ENCODE results near the gene RFC2. TPM values are rescaled to one million over a fixed set of nuclear protein-coding genes. Genes with fewer than 3 reads are reported as not detected.

Gene RFC2
- total RNA-seq, 4 donors from 2014 or later: 8.2 to 15.2 (median 12.7) TPM

DNA sequence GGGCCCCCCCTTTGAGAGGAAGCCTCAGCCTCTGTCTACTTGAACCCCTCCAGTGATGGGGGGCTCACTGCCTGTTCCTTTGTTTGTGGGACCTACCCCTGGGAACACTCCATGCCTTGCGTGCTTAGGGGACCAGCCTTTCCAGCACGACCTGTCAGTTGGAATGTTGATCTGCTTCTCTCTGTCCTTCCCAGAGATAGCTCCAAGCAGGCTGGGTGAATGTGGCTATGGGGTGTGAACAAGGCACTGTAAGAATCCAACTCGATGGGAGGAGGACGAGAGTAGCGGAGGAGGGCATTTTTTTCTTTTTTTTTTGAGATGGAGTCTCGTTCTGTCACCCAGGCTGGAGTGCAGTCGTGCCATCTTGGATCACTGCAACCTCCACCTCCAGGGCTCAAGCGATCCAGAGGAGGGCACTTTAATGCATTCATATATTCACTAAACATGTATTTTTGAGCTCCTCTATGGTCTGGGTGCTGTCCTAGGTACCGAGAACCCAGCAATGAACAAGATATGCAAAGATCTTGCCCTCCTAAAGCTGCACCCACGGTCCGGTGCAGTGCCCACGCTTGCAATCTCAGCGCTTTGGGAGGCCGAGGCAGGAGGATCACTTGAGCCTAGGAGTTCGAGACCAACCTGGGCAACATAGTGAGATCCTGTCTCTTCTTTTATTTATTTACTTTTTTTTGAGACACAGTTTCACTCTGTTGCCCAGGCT lies 43.5 kb upstream of the RFC2 start:
- H3K27me3 ChIP-seq: no peaks in the 10 kb centered on the region
- H3K36me3 ChIP-seq: no peaks in the 10 kb centered on the region
- intact Hi-C loops (cut with DNase I; ENCODE audit: low total_unique reads): loop anchor here (10.0 kb wide), 1 partner anchor 97 kb away; no protein-coding TSS in a partner anchor
- no peaks in the 10 kb centered on the region for H3K9me3 ChIP-seq
- in situ Hi-C loops (cut with MboI; ENCODE audit: low sequenced_read_pairs in 4 of 4): no loop called here
- ATAC-seq: no peak
- peaks cover 3% of the 10 kb centered on the region in 2 donors for H3K4me1 ChIP-seq
- TF ChIP-seq, protein P1, sequence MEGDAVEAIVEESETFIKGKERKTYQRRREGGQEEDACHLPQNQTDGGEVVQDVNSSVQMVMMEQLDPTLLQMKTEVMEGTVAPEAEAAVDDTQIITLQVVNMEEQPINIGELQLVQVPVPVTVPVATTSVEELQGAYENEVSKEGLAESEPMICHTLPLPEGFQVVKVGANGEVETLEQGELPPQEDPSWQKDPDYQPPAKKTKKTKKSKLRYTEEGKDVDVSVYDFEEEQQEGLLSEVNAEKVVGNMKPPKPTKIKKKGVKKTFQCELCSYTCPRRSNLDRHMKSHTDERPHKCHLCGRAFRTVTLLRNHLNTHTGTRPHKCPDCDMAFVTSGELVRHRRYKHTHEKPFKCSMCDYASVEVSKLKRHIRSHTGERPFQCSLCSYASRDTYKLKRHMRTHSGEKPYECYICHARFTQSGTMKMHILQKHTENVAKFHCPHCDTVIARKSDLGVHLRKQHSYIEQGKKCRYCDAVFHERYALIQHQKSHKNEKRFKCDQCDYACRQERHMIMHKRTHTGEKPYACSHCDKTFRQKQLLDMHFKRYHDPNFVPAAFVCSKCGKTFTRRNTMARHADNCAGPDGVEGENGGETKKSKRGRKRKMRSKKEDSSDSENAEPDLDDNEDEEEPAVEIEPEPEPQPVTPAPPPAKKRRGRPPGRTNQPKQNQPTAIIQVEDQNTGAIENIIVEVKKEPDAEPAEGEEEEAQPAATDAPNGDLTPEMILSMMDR (IDR thresholded peaks at IDR 0.05 in 4 of 5, conservative IDR thresholded peaks at IDR 0.05 in 1 of 5): no peak
- TF ChIP-seq POLR2A (IDR thresholded peaks at IDR 0.05): no peak
- no peak overlapping the region for H3K4me3 ChIP-seq
- DNase-seq: no peak
- no peak overlapping the region for H3K27ac ChIP-seq

DNA sequence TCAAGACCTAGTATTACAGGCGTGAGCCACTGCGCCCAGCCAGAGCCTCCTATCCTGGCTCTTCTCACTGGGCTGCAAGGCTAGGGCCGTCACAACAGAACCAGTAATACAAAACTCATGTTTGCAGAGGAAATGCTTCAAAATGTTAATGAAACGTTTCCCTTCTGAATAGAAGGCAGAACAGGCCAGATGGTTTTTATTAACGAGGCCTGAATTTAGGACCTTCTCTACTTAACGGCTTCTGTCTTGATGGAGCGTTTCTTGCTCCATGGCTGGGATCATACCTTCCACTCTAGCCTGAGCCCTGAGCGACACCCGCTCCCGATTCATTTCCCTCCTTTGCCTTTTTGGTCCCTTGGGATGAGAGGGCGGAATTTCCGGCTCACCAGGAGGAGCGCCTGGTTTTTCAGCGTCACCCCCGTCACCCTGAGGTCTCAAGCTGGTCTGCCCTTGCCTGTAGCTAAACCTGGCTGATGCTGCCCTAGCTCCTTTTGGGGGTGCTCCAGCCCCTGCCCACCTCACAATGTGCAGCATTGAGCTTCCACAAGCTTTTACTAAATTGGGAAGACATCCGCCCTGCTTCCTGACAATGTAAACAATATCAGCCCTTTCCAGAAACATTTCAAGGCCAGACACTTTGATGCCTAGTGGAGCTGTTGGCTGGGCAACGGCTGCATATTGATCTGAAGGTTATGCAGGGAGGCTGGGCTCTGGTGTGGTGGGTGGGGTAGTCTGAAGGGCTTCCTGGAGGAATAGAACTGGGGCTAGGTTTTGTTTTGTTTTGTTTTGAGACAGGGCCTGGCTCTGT lies 40.2 kb upstream of the RFC2 start:
- in situ Hi-C loops (cut with MboI; ENCODE audit: low sequenced_read_pairs in 4 of 4): no loop called here
- H3K4me1 ChIP-seq: peaks cover 3 to 9% of the 10 kb centered on the region in 2 donors
- ATAC-seq: peak in 1 of 2 donors; percentile 6
- TF ChIP-seq, protein P1 (IDR thresholded peaks at IDR 0.05 in 4 of 5, conservative IDR thresholded peaks at IDR 0.05 in 1 of 5): no peak
- TF ChIP-seq POLR2A (IDR thresholded peaks at IDR 0.05): no peak
- H3K36me3 ChIP-seq: no peaks in the 10 kb centered on the region
- no peaks in the 10 kb centered on the region for H3K27me3 ChIP-seq
- no peak for DNase-seq
- intact Hi-C loops (cut with DNase I; ENCODE audit: low total_unique reads): loop anchor here (10.0 kb wide), 1 partner anchor 100 kb away; no protein-coding TSS in a partner anchor
- no peak overlapping the region for H3K4me3 ChIP-seq
- H3K27ac ChIP-seq: peak overlapping the region; percentile 37 to 59 (median 58)
- H3K9me3 ChIP-seq: no peaks in the 10 kb centered on the region

DNA sequence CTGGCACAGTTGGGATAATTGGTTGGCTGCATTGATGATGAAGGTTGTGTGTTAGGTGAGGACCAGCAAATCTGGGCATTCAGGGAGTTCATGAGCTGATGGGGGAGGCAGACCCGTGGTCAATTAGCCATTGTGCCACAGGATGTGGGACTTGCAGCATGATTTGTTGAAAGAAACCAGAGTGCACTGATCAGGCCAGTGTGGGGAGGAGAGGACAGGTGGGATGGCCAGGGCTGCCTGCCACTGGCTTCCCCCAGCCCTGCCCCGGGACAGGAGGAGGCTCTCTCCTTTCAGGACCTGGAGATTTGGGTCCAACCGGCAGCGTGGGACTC lies 39.3 kb upstream of the RFC2 start:
- Histone ChIP-seq H3K36me3 (no peaks in the 10 kb centered on the region), H3K4me3 (no peak overlapping the region), H3K27ac (peak overlapping the region in 2 of 4 donors; percentile 56 to 59), H3K27me3 (no peaks in the 10 kb centered on the region), H3K4me1 (peaks cover 3 to 13% of the 10 kb centered on the region in 2 donors), H3K9me3 (no peaks in the 10 kb centered on the region)
- ATAC-seq (no peak), DNase-seq (no peak)
- in situ Hi-C loops (cut with MboI; ENCODE audit: low sequenced_read_pairs in 4 of 4): no loop called here
- intact Hi-C loops (cut with DNase I; ENCODE audit: low total_unique reads): loop anchor here (10.0 kb wide), 1 partner anchor 101 kb away; no protein-coding TSS in a partner anchor
- no peak for TF ChIP-seq POLR2A (IDR thresholded peaks at IDR 0.05)
- TF ChIP-seq, protein P1 (IDR thresholded peaks at IDR 0.05 in 4 of 5, conservative IDR thresholded peaks at IDR 0.05 in 1 of 5): no peak

DNA sequence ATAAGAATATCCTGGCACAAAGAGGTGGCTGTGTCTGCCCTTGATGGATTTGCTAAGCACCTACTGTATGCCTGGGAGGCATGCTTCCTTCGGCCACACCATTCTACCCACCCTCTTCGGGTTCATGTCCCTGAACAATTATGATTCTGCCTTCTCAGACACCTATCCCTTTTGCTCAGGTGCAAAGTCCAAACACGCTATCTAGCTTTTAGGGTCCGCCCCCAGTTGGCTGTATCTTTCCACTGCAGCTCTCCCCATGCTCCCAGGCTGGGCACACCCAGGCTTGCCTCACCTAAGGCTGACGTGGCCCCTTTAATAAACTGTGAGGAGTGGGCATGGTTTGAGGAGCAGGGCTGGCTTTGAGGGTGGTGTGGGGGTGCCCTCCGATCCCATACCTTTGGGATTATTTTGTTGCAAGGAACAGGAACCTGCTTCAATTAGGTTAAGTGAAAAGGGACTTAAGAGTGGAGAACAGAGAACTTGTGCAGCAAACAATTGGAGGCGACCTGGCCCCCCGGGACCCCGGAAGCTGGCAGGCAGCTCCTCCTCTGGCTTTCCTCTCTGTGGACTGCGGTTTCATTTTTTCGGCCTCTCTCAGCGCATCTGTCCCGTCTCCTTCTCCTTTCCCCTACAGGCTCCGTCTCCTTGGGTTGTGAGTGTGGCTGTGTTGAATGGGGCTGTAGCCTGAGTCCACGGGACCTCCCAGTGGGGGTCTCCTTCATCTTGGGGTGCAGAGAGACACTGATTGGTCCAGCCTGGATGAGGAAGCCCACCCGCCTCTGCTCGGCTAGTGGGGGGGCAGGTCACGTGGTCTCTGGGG lies 38.8 kb upstream of the RFC2 start:
- TF ChIP-seq, protein P1 (IDR thresholded peaks at IDR 0.05 in 4 of 5, conservative IDR thresholded peaks at IDR 0.05 in 1 of 5): no peak
- no peak for TF ChIP-seq POLR2A (IDR thresholded peaks at IDR 0.05)
- Histone ChIP-seq H3K9me3 (no peaks in the 10 kb centered on the region), H3K36me3 (no peaks in the 10 kb centered on the region), H3K27me3 (no peaks in the 10 kb centered on the region), H3K27ac (no peak overlapping the region), H3K4me3 (no peak overlapping the region), H3K4me1 (peaks cover 7 to 19% of the 10 kb centered on the region in 2 donors)
- DNase-seq: no peak
- intact Hi-C loops (cut with DNase I; ENCODE audit: low total_unique reads): loop anchor here (10.0 kb wide), 1 partner anchor 102 kb away; no protein-coding TSS in a partner anchor
- ATAC-seq: no peak
- in situ Hi-C loops (cut with MboI; ENCODE audit: low sequenced_read_pairs in 4 of 4): no loop called here
